ENCODE measurements around the gene BHMT. TPM values are rescaled to one million over a fixed set of nuclear protein-coding genes. Genes with fewer than 3 reads are reported as not detected.

BHMT gene
- total RNA-seq (2022; extraction: Qiagen RNA extraction; ENCODE audit: low read depth): 0.13 TPM in 1 of 5 replicates, not detected in the others

DNA sequence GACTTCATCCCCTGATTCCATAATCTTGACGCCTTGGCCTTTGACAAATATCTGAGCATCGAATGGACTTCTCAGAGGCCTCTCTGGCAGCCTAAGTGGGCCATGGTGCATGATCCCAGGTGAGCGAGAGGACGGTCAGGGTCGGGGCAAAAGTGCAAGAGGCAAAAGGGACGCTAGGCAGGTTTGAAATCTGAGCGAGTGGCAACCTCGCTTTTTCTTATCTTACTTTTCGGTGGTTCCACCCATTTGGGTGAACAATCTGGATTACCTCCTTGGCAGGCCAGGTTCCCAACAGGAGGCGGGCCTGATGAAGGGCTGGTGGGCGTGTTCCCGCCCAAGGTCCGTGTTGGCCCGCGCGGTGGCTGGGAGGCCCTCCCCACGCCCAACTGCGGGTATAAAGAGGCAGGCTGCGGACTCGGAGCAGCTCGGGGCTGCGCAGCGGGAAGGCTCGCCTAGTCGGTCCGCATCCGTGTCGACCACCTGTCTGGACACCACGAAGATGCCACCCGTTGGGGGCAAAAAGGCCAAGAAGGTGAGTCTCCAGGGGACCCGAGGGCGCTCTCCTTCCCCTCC lies at the start of gene BHMT:
Gene BHMT, plus strand, starts transcription at position 423 of the 573 bp plus-strand sequence. Its CDS starts 77 bp downstream, at position 500.

DNA sequence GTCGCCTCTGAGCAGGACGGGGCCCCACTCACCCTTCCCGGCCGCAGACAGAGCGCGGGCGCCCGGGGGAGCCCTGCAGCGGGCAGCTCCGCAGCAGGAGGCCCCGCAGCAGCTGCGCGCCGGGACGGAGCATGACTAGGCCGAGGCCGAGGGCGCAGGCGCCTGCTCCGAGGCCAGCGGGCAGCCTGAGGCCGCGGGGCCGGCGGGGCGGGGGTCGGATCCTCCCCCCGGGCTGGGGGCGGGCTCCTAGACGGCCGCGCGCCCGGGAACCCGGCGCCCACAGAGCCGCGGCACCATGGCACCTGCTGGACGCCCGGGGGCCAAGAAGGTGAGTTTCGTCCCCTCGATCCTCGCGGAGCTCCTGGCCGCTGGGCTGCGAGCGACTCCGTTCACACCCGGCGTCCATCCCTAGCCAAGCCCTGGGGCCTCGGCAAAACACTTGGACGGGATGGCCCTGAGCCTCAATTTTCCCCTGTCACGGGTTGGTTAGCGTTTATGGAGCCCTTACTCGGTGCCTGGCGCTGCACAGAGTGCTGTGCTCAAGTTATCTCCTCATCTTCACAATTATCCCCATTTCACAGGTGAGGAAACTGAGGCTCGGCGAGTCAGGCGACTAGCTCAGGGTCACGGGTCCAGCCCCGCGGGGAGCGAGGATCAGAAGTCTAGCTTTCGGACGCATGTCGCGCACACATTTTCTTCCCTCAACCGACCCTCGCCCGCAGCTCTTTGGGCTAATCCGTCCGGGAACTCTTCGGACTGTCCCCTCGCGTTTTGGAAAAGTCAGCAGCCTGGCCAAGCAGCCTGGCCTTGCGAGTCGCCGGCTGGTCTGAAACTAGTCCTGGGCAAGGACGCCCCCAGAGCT lies 41.9 kb upstream of the BHMT start, which contains the start of the genes BHMT2 and DMGDH:
Gene BHMT2, plus strand, starts transcription at position 280 of the 862 bp plus-strand sequence. Its CDS starts 16 bp downstream, at position 296.
Gene DMGDH, minus strand, starts transcription at position 187 of the 862 bp plus-strand sequence. Its CDS starts 54 bp downstream, at position 133.

Other genes starting within 250 kb of the BHMT start
- gene ARSB, start 126.5 kb upstream of the BHMT start, total RNA-seq (2022; extraction: Qiagen RNA extraction; ENCODE audit: low read depth): 8.2 to 9.9 TPM (median 9.1 TPM) in 5 replicates
- 0.27 TPM in 1 of 5 replicates, not detected in the others for gene DMGDH, start 42.1 kb upstream of the BHMT start, total RNA-seq (2022; extraction: Qiagen RNA extraction; ENCODE audit: low read depth)
- gene BHMT2, start 42.0 kb upstream of the BHMT start, total RNA-seq (2022; extraction: Qiagen RNA extraction; ENCODE audit: low read depth): not detected in 5 replicates
- 2.8 to 3.5 TPM (median 3.3 TPM) in 5 replicates for gene JMY, start 124.3 kb downstream of the BHMT start, total RNA-seq (2022; extraction: Qiagen RNA extraction; ENCODE audit: low read depth)